ENCODE results near the gene SOCS7.

- TF ChIP-seq CTCF (IDR thresholded peaks at IDR 0.05; ENCODE audit: poor library complexity) (no peak), EZH2 (IDR thresholded peaks at IDR 0.05; ENCODE audit: borderline replicate concordance) (no peak), EZH2phosphoT487 (IDR thresholded peaks at IDR 0.05; ENCODE audit: low read depth, severe bottlenecking, unreplicated experiment) (no peak)
Observed at GRCh38 chr17:38325221-38325851, 26.3 kb upstream of the SOCS7 start.

All from hepatocyte (in vitro differentiated cells).